NCI-H187 treated with DMSO at 0.1 percent for 48 hours (cell line): ENCODE data around the gene GJD2.

Source experiments
- DNase-seq: peaks from one replicate; lab custom pipeline; 2025; lab: John Stamatoyannopoulos, UW

The GJD2 gene

DNA sequence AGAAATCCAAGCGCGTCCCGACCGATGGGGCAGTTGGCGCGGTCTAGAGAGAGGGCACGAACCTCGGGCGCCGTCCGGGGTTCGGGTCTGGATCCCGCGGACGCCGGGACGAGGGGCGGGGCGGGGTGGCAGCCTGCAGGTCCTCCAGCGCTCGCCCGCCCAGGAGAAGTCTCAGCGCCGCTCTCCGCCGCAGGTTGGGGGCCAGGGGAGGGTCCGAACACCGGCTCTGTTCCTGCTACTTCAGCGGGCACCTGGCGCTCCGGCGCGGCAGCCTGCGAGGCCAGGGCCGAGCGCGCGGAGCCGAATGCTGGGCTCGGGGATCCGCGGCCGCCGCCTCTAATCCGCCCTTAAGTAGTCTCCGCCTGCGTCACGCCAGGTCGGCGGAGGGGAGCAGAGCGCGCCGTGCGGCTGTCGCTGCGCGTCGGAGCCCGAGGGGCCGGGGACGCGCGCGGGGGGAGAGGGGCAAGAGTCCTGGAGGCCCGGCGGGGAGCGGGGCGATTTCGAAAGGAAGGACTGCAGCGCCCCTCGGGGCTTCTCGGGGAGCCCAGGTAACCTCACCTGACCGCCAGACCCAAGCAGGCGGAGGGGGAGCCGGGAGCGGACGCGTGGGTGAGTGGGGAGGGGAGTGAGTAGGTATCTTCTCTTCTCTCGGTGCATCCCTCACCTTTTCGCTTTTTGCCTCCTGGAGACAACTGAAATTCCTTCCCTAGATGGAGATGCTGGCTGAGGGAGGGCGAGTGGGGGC lies at the start of gene GJD2:
TSS of gene GJD2 (minus strand) at position 325 of the 745 bp plus-strand sequence. CDS start 510 bp downstream, outside the sequence.
- DNase-seq = no peak

DNA sequence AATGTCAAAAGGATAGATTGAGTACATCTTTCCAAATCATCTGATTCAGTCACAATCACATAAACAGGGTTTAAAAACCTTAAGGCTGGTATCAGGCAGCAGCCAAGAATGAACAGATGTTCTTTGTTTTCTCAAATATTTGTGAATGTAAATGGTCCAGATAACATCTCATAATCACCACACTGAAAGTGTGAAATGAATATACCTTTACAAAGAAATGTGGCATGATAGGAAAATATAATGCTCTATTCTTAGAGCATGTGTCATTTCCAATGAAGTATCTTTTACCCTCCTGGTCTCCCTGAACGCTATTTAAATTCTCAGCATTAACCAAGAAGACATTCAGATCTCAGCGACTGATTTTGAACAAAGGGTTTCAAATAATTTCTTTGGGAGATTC lies 49.3 kb upstream of the GJD2 start:
- DNase-seq = no peak

DNA sequence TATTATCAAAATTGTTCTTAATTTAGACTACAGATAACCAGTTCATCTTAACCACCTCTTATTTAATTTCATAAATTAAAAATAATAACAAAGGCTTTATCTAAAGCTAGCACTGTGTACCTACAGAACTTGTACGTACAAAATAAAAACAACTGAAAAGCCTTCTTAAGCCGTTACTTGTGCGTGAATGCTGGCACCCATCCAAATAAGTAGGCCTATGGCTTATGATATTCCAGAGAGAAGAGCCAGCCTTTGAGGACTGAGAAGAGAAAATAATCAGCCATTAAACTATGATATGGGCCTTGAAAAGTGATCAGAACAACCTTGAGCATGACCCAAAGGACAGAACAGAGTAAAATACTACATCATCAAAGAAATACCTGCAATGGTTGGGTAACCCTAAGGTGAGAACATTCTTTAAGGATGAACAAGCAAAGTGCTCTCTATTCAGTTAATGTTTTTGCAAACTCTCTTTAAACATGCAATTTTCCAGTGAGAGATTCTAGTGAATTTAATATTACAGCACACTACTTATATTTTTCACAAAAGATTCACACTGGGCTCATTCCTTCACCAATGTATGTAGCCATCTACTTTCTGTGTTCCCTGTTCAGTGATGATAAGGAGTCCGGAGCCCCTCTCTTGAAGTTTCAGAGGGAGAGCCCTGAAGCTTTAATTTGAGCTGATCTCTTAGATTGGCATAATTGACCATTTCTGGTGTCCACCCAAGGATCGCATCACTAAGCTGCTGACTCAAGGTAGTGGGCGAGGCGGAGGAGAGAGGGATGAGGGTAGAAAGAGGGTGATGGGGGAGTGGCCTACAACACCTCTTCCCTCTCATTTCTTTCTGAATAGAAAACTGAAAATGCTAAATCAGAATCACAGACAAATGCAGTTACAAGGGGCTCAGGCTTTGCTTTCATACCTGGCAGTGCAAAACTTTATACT lies 48.3 kb upstream of the GJD2 start:
- DNase-seq = no peak

DNA sequence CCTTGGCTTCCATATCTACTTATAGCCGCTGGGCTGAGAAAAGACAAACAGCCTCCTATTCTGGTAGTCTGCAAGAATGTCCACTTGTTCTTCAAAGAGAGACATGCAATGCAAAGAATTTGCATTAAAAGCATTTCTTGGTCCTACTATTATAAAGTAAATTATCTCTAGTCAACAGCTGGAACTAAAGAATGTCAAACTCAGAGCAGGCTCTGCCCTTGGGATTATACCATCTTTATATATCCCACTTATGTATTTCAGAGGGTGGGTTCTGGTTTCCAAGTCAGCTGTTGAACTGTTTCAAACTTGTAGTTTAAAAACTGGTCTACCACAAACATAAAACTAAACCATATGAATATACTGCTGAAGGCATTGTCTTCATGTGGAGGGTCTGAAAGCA lies 47.6 kb upstream of the GJD2 start:
- no peak for DNase-seq

DNA sequence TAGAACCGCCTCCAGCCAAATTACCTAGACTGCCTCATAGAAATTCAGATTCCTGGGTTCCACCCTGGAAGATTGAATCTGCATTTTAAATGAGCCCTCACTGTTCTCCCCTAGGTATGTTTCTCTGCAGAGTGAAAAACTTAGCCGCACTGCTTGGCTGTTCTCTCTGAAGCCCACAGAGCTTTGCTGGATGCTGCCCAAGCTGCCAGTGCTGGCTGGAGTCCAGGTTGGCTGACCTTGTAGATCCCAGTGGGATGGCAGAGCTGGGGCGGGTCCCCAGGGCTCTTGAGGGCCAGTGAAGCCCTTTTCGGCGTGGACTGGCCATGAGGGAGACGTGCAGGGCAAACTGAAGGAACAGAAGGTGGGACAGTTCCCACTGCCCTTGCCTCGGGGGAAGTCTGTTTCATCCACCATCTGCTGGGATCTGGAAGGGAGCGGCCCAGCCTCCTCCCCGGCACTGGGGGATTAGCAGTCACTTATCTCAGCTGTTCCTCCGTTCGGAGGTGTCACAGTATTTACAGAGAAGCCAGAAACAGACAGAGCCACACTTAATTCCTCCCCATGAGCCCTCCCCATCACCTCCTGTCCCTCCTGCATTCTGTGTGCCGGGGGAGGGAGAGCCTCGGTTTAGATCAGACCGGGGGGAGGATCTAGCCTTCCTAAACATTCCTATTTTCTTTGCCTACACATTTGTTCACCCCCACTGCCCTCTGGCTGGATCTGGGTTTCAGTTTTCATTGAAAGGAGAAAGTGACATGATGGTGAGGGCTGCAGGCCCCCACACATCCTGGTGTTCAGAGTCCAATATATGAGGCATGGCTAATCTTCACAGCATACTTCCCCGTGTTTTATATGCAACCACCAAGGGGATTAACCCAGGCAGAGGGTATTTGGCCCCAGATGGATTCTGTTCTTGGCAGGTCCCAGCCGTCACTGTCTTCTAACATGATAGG lies 44.6 kb upstream of the GJD2 start:
- no peak for DNase-seq

DNA sequence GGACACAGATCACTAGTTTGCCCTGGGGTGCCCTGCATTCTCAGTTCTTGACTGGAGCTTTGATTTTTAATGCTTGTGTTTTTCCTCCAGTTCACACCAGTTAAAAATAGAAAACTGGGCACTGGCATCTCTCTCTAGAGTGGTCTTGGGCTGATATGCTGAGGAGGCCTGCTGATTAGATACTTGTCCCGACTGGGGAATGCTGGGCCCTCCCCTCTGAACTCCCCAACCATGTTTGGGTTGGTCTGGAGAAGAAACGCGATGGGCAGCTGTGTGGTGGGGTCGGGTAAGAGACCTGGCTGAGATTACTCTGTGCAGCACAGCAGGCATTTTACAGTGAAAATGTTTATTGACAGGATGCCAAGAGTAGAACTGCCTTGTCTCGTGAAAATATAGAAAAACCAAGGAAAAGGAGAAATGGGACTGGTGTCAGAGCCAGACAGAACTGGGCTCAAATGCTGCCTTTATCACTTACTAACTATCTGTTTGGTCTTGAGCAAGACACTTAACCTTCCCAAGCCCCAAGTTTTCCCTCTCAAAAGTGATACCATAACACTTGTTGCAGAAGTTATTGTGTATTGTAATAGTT lies 42.1 kb upstream of the GJD2 start:
- DNase-seq = no peak

DNA sequence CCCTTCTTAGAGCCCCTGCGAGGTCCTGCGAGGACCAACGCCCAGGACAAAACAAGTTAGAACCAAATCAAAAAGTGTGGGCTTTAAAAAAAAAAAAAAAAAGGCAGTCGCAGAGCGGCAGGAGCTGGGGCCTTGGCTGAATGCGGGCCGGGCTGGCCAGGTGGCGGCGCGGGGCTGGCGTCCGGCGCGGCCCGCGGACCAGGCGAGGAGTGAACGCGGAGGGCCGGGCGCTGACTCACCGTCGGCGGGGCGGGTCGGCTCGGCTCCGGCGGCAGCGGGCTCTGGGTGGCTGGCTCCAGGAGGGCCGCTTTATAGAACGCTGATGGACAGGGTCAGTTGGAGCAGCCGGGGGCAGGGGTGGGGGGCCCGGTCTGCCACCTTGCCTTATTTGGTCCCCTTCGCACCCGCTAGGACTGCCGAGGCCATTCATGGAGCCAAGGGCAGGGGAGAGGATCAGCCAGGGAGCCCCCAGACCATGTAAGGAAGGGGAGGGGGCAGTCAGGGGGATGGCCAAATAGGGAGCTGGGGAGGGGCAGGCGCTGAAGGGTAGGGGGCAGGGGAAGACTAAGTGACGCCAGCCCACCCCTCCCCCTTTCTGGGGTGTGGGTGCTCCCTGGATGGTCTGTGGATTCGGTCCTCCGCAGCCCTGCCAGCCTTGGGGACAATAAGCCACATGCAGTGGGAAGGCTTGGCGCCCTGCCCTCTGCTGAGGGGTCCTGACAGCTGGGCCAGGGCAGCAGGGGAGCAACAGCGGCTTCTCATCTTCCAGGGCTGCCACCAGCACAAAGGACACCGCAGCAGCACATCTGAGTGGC lies 40.7 kb upstream of the GJD2 start, which contains the start of gene ACTC1:
TSS of gene ACTC1 (minus strand) at position 283 of the 815 bp plus-strand sequence. CDS start 741 bp downstream, outside the sequence.
- no peak for DNase-seq

DNA sequence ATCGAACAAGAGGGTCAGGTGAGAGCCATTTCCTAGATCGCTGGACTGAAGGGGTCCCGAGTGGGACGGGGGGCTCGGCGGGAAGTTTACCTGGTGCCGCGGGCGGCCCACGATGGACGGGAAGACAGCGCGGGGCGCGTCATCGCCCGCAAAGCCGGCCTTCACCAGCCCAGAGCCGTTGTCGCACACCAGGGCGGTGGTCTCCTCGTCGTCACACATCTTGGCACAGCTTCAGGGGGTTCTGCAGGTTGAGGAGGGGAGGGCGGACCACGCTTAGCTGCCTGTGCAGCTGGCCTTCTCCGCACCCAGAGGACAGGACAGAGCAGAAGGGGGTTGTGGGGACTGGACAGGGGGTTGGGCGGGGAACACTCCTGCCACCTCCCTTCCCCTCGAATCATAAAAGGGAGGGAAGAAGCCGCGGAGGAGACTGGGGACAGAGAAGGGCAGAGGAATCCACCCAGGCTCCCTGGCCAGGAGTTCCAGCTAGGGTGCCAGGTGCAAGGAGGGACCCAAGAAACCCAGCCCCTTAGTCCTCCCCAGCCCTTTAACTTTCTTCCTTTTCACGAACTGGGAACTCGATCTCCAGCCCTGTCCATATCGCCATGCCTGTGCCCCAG lies 39.9 kb upstream of the GJD2 start:
- no peak for DNase-seq

- no peak for DNase-seq
These were observed 39.1 kb upstream of the GJD2 start for GRCh38 chr15:34793901-34794300.

- DNase-seq = no peak
These were observed 38.3 kb upstream of the GJD2 start for GRCh38 chr15:34793071-34793470.

GRCh38 chr15:34791701-34792100 lies 36.9 kb upstream of the GJD2 start:
- no peak for DNase-seq

GRCh38 chr15:34790121-34790520 lies 35.3 kb upstream of the GJD2 start:
- no peak for DNase-seq

DNA sequence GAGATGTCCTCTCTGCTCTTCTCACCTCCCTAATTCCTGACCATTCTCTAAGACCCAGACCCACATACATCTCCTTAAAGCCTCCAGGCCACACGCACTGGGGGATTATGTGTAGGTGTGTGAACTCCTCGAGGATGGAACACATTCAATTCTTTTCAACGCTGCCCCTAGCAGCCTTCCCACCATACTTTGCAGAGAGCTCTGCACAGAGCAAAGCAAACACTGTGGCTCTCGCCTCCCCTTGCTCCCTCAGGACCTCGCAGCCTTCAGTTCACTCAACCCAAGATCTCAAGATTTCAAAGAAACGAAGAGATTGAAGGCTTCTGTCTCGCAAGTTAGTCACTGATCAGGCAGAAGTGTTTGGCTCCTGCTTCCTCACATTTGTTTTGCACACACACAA lies 34.5 kb upstream of the GJD2 start:
- no peak for DNase-seq

DNA sequence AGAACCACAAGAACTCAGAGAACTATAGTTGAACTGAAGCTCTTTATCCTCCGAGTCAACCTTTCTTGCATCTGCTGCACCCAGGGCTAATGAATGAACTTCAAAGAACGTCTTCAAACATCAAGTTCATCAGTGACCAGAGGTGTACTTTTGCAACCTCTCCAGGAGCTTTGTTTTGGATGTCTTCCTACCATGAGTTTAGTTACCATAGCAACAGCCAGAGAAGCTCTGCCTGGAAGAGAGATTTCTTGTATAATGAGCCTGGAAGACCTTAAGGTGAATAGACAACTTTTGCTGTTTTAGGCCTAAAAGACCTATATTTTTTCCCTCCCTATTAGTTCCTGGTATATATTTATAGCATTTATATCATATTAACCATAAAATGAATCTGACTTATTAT lies 31.4 kb upstream of the GJD2 start:
- no peak for DNase-seq

DNA sequence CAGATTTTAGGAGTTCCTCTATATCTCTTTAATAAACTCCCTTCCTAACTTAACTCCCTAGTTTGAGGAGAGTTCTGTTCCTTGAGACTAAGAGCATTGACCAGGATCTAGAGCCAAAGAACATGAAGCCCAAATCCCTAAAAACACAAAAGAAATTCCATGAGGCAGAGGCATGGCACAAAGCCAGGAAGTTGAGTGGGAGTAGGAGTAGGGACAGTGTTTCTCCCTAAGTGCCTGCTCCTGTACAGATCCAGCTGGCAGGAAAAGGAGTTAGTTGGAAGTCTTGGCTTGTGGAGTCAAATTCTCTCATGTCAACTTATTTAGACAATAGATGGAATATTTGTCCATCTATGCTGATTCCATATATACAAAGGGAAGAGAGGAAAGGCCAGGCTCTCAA lies 29.2 kb upstream of the GJD2 start:
- DNase-seq = no peak

DNA sequence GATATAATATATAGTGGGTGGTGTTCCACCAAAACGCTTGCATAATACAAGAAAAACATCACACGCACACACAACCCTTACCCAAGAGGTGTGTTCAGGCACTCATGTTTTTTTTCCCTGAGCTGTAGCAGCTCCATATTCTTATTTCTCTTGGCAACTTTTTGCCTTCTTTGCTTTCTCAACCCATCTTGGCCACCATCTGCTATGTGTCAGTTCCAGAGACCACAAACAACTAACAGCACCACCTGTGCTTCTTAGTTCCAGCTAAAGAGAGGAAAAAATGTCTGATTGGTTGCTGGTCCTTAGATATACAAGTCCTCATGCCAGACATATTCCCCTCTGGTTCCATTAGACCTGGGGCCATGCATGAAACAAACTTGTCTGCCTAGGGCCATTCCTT lies 28.6 kb upstream of the GJD2 start:
- DNase-seq = no peak

- no peak for DNase-seq
These were observed 28.1 kb upstream of the GJD2 start for GRCh38 chr15:34782901-34783300.

- no peak for DNase-seq
These were observed 25.9 kb upstream of the GJD2 start for GRCh38 chr15:34780725-34781124.

GRCh38 chr15:34776606-34777105 lies 21.9 kb upstream of the GJD2 start:
- no peak for DNase-seq

DNA sequence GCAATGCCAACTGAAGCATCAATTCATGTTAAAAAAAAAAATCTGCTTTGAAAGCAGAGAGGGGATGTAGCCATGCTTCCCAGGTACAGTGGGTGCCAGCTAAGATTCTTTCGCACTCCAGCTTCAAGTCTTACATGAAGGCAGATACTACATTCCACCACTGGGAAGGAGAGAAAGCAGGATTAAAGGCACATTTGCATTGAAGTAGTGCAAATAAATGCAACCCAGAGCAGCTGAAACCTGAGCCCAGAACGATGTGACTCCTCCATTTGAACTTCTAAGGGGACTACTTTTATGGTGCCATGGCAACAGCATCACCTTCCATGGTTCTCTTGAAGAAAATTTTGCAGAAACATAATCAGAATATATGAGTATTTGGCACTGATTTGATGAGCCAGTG lies 19.1 kb upstream of the GJD2 start:
- no peak for DNase-seq
